MM.1S (cell line): ENCODE results near the gene CAMSAP1.

Experiments
- CTCF ChIP-seq: fragments of 300-600 bp; sonication (generic); IDR thresholded peaks from 2 replicates; pipeline ENCODE4 v1.5.1; 2016; ENCODE audit warnings: antibody characterized with exemption, low read length, mixed read lengths
- EZH2 ChIP-seq: fragments of 300-600 bp; sonication (generic); optimal IDR thresholded peaks from 2 replicates; pipeline ENCODE3; 2017; ENCODE audit warnings: low read depth, mild to moderate bottlenecking, antibody characterized with exemption, low read length, mixed read lengths

GRCh38 chr9:135956802-135957174 lies 49.4 kb upstream of the CAMSAP1 start:
- TF ChIP-seq CTCF: no peak
- TF ChIP-seq EZH2: no peak
